Upper lobe of left lung (tissue), 6 donors: Measurements from ENCODE around the gene CNPY2. TPM values are rescaled to one million over a fixed set of nuclear protein-coding genes. Genes with fewer than 3 reads are reported as not detected.

ENCODE experiments used
- ATAC-seq, 2 donors: fragments of 200-7000 bp; cut with Tn5 transposase; one replicate each; pipeline ENCODE4 v1.9.1; 2022; ENCODE audit warnings: mild to moderate bottlenecking in 2 of 2, moderate library complexity in 2 of 2; ENCODE audit not compliant: low FRiP score in 2 of 2
- DNase-seq, 2 donors: peaks; one replicate each; pipeline ENCODE4 v3.0.0-alpha.2; 2019 to 2020
- H3K27ac ChIP-seq, 4 donors: fragments of 200-600 bp; sonication (generic); one replicate each; pipeline ENCODE4 v1.5.1; 2016 to 2019
- H3K27me3 ChIP-seq, 4 donors: fragments of 200-600 bp; sonication (generic); one replicate each; pipeline ENCODE4 v1.5.1; 2017 to 2019
- H3K36me3 ChIP-seq, 4 donors: fragments of 200-600 bp; sonication (generic); one replicate each; pipeline ENCODE4 v1.5.1; 2016 to 2019
- H3K4me1 ChIP-seq, 4 donors: fragments of 200-600 bp; sonication (generic); one replicate each; pipeline ENCODE4 v1.5.1; 2018 to 2019
- H3K4me3 ChIP-seq, 4 donors: fragments of 200-600 bp; sonication (generic); one replicate each; pipeline ENCODE4 v1.5.1; 2017 to 2019; ENCODE audit warnings: mild to moderate bottlenecking in 2 of 4, moderate library complexity in 1 of 4
- H3K9me3 ChIP-seq, 4 donors: fragments of 200-600 bp; sonication (generic); one replicate each; pipeline ENCODE4 v1.5.1; 2018 to 2019
- EP300 ChIP-seq, 4 donors: sonication (generic); formaldehyde crosslinking; IDR thresholded peaks; one replicate each; pipeline ENCODE4 v1.5.1; 2017; ENCODE audit warnings: antibody characterized with exemption in 4 of 4, control low read depth in 2 of 4
- POLR2A ChIP-seq, 4 donors: fragments of 450-650 bp; IDR thresholded peaks; one replicate each; pipeline ENCODE4 v1.5.1; 2016 to 2017; ENCODE audit warnings: antibody characterized with exemption in 4 of 4, mild to moderate bottlenecking in 2 of 4
- POLR2AphosphoS5 ChIP-seq, 2 donors: sonication (generic); formaldehyde crosslinking; IDR thresholded peaks; one replicate each; pipeline ENCODE4 v1.5.1; 2017; ENCODE audit warnings: antibody characterized with exemption in 2 of 2
- WGBS, 2 donors: methylation state at CpG; one replicate each; pipeline ENCODE4 v1.1.5; 2017 to 2018; 5-methylcytosine and 5-hydroxymethylcytosine counted together
- total RNA-seq, 6 donors: library from RNA; depleted of rRNA in 4 of 6; stranded (reverse); fragments of >200 nt in 4 of 6; gene quantifications; one replicate each; pipeline versions ENCODE4 v1.1.0 to v1.2.1, GENCODE V29; 2016 to 2021
- TF ChIP-seq, protein P1 (sequence below), 6 experiments: fragments of 450-650 bp in 4 of 6; fragments of 200-600 bp in 2 of 6; sonication (generic) in 2 of 6; IDR thresholded peaks; one replicate each; pipeline ENCODE4 v1.5.1; 2016 to 2019; ENCODE audit warnings: antibody characterized with exemption in 6 of 6
- donor health status: DM: no; HTN: no; CAD: no; lungs with moderate emphysema.
- donor health status: DM: no; HTN: yes; CAD: no; lungs with severe emphysema.

CNPY2 gene
- total RNA-seq, 6 donors from 2014 or later: 50.3 to 105 (median 61.4) TPM

DNA sequence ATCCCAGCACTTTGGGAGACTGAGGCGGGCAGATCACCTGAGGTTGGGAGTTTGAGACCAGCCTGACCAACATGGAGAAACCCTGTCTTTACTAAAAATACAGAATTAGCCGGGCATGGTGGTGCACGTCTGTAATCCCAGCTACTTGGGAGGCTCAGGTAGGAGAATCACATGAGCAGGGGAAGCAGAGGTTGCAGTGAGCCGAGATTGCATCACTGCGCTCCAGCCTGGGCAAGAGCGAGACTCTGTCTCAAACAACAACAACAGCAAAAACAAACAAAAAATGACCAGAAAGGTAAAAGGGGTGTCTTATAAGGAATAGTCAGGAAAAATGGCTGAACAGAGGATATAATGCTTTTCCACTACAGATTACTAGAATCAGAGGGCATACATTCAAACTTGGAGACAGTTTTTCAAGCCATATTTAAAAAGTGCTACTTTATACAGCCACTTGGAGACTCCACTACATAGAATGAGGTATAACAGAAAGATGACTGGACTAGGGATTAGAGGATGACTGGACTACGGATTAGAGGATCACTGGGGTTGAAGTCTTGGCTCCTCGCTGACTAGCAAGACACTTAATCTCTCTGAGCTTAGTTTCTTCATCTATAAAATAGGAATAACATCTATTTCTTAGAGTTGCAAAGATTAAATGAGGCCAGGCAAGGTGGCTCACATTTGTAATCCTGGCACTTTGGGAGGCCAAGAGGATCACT is 10.8 kb downstream of the CNPY2 start:
- 91 to 97% methylated on average over 8 of the region's 8 CpGs for WGBS, 2 donors
- DNase-seq: no peak
- Histone ChIP-seq H3K9me3 (no peaks in the 10 kb centered on the region), H3K36me3 (peaks cover 0 to 32% (median 16%) of the 10 kb centered on the region in 4 donors), H3K4me3 (no peak overlapping the region), H3K27ac (no peak overlapping the region), H3K27me3 (no peaks in the 10 kb centered on the region), H3K4me1 (peaks cover 7 to 19% (median 9%) of the 10 kb centered on the region in 4 donors)
- ATAC-seq: no peak
- no peak for TF ChIP-seq POLR2A (IDR thresholded peaks at IDR 0.05)
- TF ChIP-seq, protein P1, sequence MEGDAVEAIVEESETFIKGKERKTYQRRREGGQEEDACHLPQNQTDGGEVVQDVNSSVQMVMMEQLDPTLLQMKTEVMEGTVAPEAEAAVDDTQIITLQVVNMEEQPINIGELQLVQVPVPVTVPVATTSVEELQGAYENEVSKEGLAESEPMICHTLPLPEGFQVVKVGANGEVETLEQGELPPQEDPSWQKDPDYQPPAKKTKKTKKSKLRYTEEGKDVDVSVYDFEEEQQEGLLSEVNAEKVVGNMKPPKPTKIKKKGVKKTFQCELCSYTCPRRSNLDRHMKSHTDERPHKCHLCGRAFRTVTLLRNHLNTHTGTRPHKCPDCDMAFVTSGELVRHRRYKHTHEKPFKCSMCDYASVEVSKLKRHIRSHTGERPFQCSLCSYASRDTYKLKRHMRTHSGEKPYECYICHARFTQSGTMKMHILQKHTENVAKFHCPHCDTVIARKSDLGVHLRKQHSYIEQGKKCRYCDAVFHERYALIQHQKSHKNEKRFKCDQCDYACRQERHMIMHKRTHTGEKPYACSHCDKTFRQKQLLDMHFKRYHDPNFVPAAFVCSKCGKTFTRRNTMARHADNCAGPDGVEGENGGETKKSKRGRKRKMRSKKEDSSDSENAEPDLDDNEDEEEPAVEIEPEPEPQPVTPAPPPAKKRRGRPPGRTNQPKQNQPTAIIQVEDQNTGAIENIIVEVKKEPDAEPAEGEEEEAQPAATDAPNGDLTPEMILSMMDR (IDR thresholded peaks at IDR 0.05): no peak
- TF ChIP-seq EP300 (IDR thresholded peaks at IDR 0.05): no peak
- TF ChIP-seq POLR2AphosphoS5 (IDR thresholded peaks at IDR 0.05): no peak

DNA sequence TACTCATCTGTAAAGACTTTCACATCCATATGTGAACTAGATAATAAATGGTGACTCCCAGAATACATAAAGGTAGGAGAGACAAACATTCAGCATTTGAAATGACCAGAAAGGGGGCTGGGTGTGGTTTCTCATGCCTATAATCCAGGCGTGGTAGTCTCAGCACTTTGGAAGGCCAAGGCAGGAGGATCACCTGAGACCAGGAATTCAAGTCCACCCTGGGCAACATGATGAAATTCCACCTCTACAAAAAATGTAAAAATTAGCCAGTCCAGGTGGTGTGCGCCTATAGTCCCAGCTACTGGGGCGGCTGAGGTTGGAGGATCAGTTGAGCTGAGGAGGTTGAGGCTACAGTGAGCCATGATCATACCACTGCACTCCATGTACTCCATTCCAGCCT is 11.5 kb downstream of the CNPY2 start:
- ATAC-seq: no peak
- peaks cover 8 to 22% (median 10%) of the 10 kb centered on the region in 4 donors for H3K4me1 ChIP-seq
- no peak overlapping the region for H3K4me3 ChIP-seq
- no peaks in the 10 kb centered on the region for H3K27me3 ChIP-seq
- peaks cover 0 to 25% (median 11%) of the 10 kb centered on the region in 4 donors for H3K36me3 ChIP-seq
- H3K27ac ChIP-seq: no peak overlapping the region
- DNase-seq: no peak
- TF ChIP-seq EP300 (IDR thresholded peaks at IDR 0.05) (no peak), POLR2AphosphoS5 (IDR thresholded peaks at IDR 0.05) (no peak), POLR2A (IDR thresholded peaks at IDR 0.05) (no peak)
- TF ChIP-seq, protein P1 (IDR thresholded peaks at IDR 0.05): no peak
- 93 to 94% methylated on average over 3 of the region's 3 CpGs for WGBS, 2 donors
- H3K9me3 ChIP-seq: no peaks in the 10 kb centered on the region

DNA sequence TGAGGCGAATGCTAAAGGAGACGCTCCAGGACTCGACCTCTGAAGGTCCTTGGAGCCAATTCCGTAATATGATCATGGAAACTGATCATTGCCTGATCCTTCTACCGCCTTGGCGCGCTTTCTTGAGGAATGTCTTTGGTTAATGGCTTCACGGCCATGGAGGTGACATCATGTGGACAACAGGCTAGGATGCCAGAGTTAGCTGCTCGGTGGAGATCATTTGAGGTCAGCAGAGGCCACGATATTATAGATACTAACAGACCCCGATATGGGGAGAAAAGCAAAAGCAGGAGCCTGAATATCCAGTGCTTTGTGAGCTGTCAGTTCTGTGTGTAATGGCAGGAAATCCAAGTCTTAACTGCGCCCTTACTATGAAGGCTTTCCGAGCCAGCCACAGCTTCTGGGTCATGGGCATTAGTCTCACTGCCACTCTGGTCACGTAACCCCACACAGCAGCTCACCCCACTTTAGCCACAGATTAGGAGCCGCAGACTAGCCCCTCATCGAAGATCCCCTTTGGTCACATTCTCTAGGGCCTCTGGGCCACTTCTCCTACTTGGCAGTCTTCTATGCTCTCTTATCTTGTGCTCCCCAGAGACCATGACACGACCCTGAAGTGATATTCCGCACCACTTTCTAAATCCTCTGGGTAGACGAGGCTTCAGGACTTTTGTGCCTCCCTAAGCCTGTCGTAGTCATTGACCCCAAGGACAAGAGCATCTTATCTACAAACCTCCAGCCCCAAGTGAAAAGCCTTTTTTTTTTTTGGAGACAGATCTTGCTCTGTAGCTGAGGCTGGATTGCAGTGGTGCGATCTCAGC is 14.9 kb downstream of the CNPY2 start:
- no peaks in the 10 kb centered on the region for H3K27me3 ChIP-seq
- H3K4me1 ChIP-seq: peaks cover 32 to 51% (median 41%) of the 10 kb centered on the region in 4 donors
- H3K27ac ChIP-seq: peak overlapping the region; percentile 93 to 95 (median 94)
- WGBS, 2 donors: 38 to 48% methylated on average over 21 of the region's 21 CpGs
- peak overlapping the region; percentile 36 to 93 (median 74) for H3K4me3 ChIP-seq
- ATAC-seq: peak; percentile 0 to 56
- TF ChIP-seq POLR2A (IDR thresholded peaks at IDR 0.05) (no peak), EP300 (IDR thresholded peaks at IDR 0.05) (no peak), POLR2AphosphoS5 (IDR thresholded peaks at IDR 0.05) (no peak)
- TF ChIP-seq, protein P1 (IDR thresholded peaks at IDR 0.05): no peak
- H3K9me3 ChIP-seq: no peaks in the 10 kb centered on the region
- no peak for DNase-seq
- H3K36me3 ChIP-seq: peaks cover 0 to 17% (median 2%) of the 10 kb centered on the region in 4 donors

DNA sequence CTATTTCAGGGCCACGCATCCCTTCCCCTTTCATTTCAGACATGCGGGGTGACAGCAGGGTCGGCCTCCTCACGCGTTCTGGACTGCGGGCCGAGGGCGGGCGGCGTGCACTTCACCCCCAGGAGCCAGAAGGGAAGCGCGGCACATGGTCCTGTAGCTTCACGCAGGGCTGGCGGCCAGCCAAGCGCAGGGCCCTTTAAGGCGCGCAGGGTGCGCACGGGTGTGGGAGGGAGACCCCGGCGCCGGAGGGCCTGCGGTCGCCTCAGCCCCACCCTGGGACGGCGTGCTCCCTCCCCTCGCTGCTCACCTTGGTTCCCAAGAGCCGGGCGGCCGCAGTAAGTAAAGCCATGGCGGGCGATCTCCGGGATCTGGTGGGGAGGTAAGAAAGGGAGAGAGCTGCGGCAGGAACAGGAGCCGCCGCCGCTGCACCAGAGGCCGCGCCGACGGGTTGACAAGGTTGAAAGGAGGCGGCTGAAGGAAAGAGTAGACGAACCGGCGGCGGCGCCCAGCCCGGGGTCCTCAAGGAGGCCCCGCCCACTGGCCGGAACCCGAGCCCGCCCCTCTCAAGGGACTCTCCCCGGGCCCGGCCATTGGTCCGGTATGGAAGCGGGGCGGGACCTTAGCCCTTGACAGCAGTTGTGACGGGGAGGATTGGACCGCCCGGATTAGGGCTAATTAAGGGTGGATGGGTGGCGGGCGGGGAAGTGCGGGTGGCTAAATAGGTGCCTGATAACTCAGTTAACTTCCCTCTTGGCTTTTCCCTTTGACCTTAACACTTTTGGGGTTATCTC is 15.7 kb downstream of the CNPY2 start, which contains the start of gene CS:
Gene CS, minus strand, starts transcription at position 478 of the 791 bp plus-strand sequence. Its CDS starts 129 bp downstream, at position 349.
- Histone ChIP-seq H3K27me3 (no peaks in the 10 kb centered on the region), H3K4me3 (peak within 1 kb of the TSS; percentile 66 to 93 (median 86)), H3K4me1 (peaks cover 32 to 53% (median 41%) of the 10 kb centered on the region in 4 donors), H3K9me3 (no peaks in the 10 kb centered on the region), H3K36me3 (peaks cover 0 to 17% (median 2%) of the 10 kb centered on the region in 4 donors), H3K27ac (peak within 1 kb of the TSS; percentile 93 to 95 (median 94))
- DNase-seq: peak; percentile 99 to 100
- TF ChIP-seq POLR2A (IDR thresholded peaks at IDR 0.05) (peak in 3 of 4 donors; percentile 47 to 89 (median 67)), POLR2AphosphoS5 (IDR thresholded peaks at IDR 0.05) (peak; percentile 1 to 73), EP300 (IDR thresholded peaks at IDR 0.05) (no peak)
- TF ChIP-seq, protein P1 (IDR thresholded peaks at IDR 0.05): peak in 1 of 6 experiments; percentile 16
- ATAC-seq: peak; percentile 99 to 100
- WGBS, 2 donors: 0 to 1% methylated on average over 25 to 51 of the region's 63 CpGs
